Motor neuron (in vitro differentiated cells): ENCODE data around the gene UBE2M. TPM values are rescaled to one million over a fixed set of nuclear protein-coding genes. Genes with fewer than 3 reads are reported as not detected.

Experiments used
- ATAC-seq, 8 experiments: fragments of 200-7000 bp; cut with Tn5 transposase; replicated peaks in 6 of 8; 2 replicates each; pipeline ENCODE4 v1.8.0; 2021; ENCODE audit warnings: mild to moderate bottlenecking in 8 of 8, moderate library complexity in 8 of 8
- H3K27ac ChIP-seq, 2 donors: fragments of 250-450 bp; sonication (Bioruptor Pico); 2 replicates each; pipeline ENCODE4 v1.9.0; 2021; ENCODE audit warnings: antibody characterized with exemption in 2 of 2, mild to moderate bottlenecking in 2 of 2, moderate library complexity in 1 of 2
- H3K4me1 ChIP-seq, 2 donors: fragments of 250-450 bp; sonication (Bioruptor Pico); replicated peaks in 1 of 2; 2 replicates each; pipeline ENCODE4 v1.6.1; 2021; ENCODE audit warnings: antibody characterized with exemption in 2 of 2, mild to moderate bottlenecking in 2 of 2, moderate library complexity in 1 of 2
- H3K4me3 ChIP-seq, 5 donors: fragments of 250-450 bp; sonication (Bioruptor Pico); 2 replicates each; pipeline ENCODE4 v1.9.0; 2021; ENCODE audit warnings: antibody characterized with exemption in 5 of 5, mild to moderate bottlenecking in 5 of 5, moderate library complexity in 4 of 5
- WGBS, 10 experiments: fragments of 450-650 bp; shearing (Covaris generic); methylation state at CpG; one replicate each; pipeline ENCODE4 v1.0.0; 2022; 5-methylcytosine and 5-hydroxymethylcytosine counted together
- in situ Hi-C, 9 experiments: fragments of 400-800 bp; cut with MboI; loops; one replicate each; pipeline ENCODE4 v1.15.0; 2021; ENCODE audit warnings: low sequenced_read_pairs in 9 of 9, low pct_unique_long_range_greater_than_20kb in 2 of 9; ENCODE audit not compliant: unreplicated experiment in 9 of 9
- total RNA-seq, 8 experiments: library from RNA; unstranded; fragments of 300-600 nt; gene quantifications; 2 replicates each; pipeline versions ENCODE4 v1.2.3 to v1.2.4, GENCODE V29; 2022

The UBE2M gene
- total RNA-seq, 8 experiments from 2014 or later: 49.3 to 82.7 (median 70.9) TPM

GRCh38 chr19:58556622-58557220 lies 1.7 kb downstream of the UBE2M start:
- H3K4me3 ChIP-seq: peak overlapping the region in 3 of 5 donors; percentile 62 to 81 (median 74)
- WGBS, 10 experiments: 49 to 100% (median 90%) methylated on average over 1 to 4 of the region's 10 CpGs; no CpG with 5 or more reads in 7 of the 10 experiments
- H3K4me1 ChIP-seq: peaks cover 29 to 34% of the 10 kb centered on the region in 2 donors
- in situ Hi-C loops: no loop called here
- no peak for ATAC-seq
- H3K27ac ChIP-seq: peak overlapping the region in 1 of 2 donors; percentile 99

GRCh38 chr19:58555920-58556621 lies 2.3 kb downstream of the UBE2M start:
- Histone ChIP-seq H3K4me3 (no peak overlapping the region), H3K27ac (peak overlapping the region in 1 of 2 donors; percentile 96), H3K4me1 (peaks cover 27 to 31% of the 10 kb centered on the region in 2 donors)
- in situ Hi-C loops: no loop called here
- no peak for ATAC-seq
- WGBS, 10 experiments: 95 to 100% methylated on average over 1 to 4 of the region's 16 CpGs; no CpG with 5 or more reads in 8 of the 10 experiments

- Histone ChIP-seq H3K4me1 (peaks cover 25 to 29% of the 10 kb centered on the region in 2 donors), H3K4me3 (peak overlapping the region; percentile 43 to 66 (median 53)), H3K27ac (peak overlapping the region; percentile 76 to 96)
- in situ Hi-C loops: no loop called here
- WGBS, 10 experiments: 0 to 44% (median 8%) methylated on average over 1 to 2 of the region's 4 CpGs; no CpG with 5 or more reads in 6 of the 10 experiments
- no peak for ATAC-seq
These were observed 3.0 kb downstream of the UBE2M start for GRCh38 chr19:58555369-58555885.

GRCh38 chr19:58554494-58555368 lies 3.7 kb downstream of the UBE2M start, which contains the start of gene CHMP2A:
Gene CHMP2A (minus strand): TSS chr19:58555105. CDS start chr19:58554212, 893 bp downstream.
- in situ Hi-C loops: no loop called here
- 0 to 5% (median 0%) methylated on average over 1 to 42 of the region's 69 CpGs; no CpG with 5 or more reads in 2 of the 10 experiments for WGBS, 10 experiments
- peak within 1 kb of the TSS; percentile 88 to 96 for H3K27ac ChIP-seq
- peak within 1 kb of the TSS; percentile 43 to 66 (median 53) for H3K4me3 ChIP-seq
- peaks cover 19 to 22% of the 10 kb centered on the region in 2 donors for H3K4me1 ChIP-seq
- peak; percentile 36 to 56 (median 50) for ATAC-seq

- Histone ChIP-seq H3K4me1 (peaks cover 19 to 21% of the 10 kb centered on the region in 2 donors), H3K4me3 (peak overlapping the region; percentile 43 to 66 (median 53)), H3K27ac (peak overlapping the region; percentile 88 to 96)
- ATAC-seq: no peak
- in situ Hi-C loops: no loop called here
- 0 to 60% (median 20%) methylated on average over 1 to 15 of the region's 18 CpGs; no CpG with 5 or more reads in 1 of the 10 experiments for WGBS, 10 experiments
These were observed 4.5 kb downstream of the UBE2M start for GRCh38 chr19:58553799-58554493.

GRCh38 chr19:58552655-58553054 lies 5.8 kb downstream of the UBE2M start:
- H3K4me3 ChIP-seq: no peak overlapping the region
- ATAC-seq: no peak
- WGBS, 10 experiments: 80 to 100% (median 100%) methylated on average over 1 to 2 of the region's 2 CpGs; no CpG with 5 or more reads in 1 of the 10 experiments
- H3K27ac ChIP-seq: no peak overlapping the region
- in situ Hi-C loops: no loop called here
- H3K4me1 ChIP-seq: peaks cover 19 to 21% of the 10 kb centered on the region in 2 donors

- Histone ChIP-seq H3K4me3 (no peak overlapping the region), H3K27ac (no peak overlapping the region), H3K4me1 (peaks cover 19 to 21% of the 10 kb centered on the region in 2 donors)
- in situ Hi-C loops: no loop called here
- no peak for ATAC-seq
- 89 to 100% (median 96%) methylated on average over 1 to 6 of the region's 18 CpGs; no CpG with 5 or more reads in 2 of the 10 experiments for WGBS, 10 experiments
These were observed 6.6 kb downstream of the UBE2M start for GRCh38 chr19:58551577-58552471.

- in situ Hi-C loops: no loop called here
- WGBS, 10 experiments: 60 to 100% methylated on average over 1 of the region's 1 CpG; no CpG with 5 or more reads in 8 of the 10 experiments
- H3K4me1 ChIP-seq: peaks cover 25 to 28% of the 10 kb centered on the region in 2 donors
- no peak overlapping the region for H3K27ac ChIP-seq
- no peak for ATAC-seq
- H3K4me3 ChIP-seq: no peak overlapping the region
These were observed 7.3 kb downstream of the UBE2M start for GRCh38 chr19:58551123-58551497.

GRCh38 chr19:58550362-58551122 lies 7.9 kb downstream of the UBE2M start:
- Histone ChIP-seq H3K4me1 (peaks cover 28 to 30% of the 10 kb centered on the region in 2 donors), H3K4me3 (no peak overlapping the region), H3K27ac (no peak overlapping the region)
- ATAC-seq: no peak
- 94% methylated on average over 6 of the region's 13 CpGs; no CpG with 5 or more reads in 9 of the 10 experiments for WGBS, 10 experiments
- in situ Hi-C loops: no loop called here

- peak in 2 of 8 experiments; percentile 2 to 5 for ATAC-seq
- Histone ChIP-seq H3K27ac (no peak overlapping the region), H3K4me1 (peaks cover 26% of the 10 kb centered on the region in 2 donors), H3K4me3 (no peak overlapping the region)
- in situ Hi-C loops: no loop called here
- WGBS, 10 experiments: 67 to 100% (median 100%) methylated on average over 1 to 3 of the region's 11 CpGs; no CpG with 5 or more reads in 6 of the 10 experiments
These were observed 8.6 kb downstream of the UBE2M start for GRCh38 chr19:58549664-58550361.
